ENCODE results near the gene FOXM1.

FOXM1 gene

GRCh38 chr12:2819810-2820209 lies 57.2 kb downstream of the FOXM1 start:
- ATAC-seq: no peak
- TF ChIP-seq PPARA (CRISPR knock-in tag; IDR thresholded peaks at IDR 0.05; ENCODE audit: borderline replicate concordance) (no peak), SNAI2 (CRISPR knock-in tag; IDR thresholded peaks at IDR 0.05) (no peak), GLIS3 (CRISPR knock-in tag; IDR thresholded peaks at IDR 0.05) (no peak)

DNA sequence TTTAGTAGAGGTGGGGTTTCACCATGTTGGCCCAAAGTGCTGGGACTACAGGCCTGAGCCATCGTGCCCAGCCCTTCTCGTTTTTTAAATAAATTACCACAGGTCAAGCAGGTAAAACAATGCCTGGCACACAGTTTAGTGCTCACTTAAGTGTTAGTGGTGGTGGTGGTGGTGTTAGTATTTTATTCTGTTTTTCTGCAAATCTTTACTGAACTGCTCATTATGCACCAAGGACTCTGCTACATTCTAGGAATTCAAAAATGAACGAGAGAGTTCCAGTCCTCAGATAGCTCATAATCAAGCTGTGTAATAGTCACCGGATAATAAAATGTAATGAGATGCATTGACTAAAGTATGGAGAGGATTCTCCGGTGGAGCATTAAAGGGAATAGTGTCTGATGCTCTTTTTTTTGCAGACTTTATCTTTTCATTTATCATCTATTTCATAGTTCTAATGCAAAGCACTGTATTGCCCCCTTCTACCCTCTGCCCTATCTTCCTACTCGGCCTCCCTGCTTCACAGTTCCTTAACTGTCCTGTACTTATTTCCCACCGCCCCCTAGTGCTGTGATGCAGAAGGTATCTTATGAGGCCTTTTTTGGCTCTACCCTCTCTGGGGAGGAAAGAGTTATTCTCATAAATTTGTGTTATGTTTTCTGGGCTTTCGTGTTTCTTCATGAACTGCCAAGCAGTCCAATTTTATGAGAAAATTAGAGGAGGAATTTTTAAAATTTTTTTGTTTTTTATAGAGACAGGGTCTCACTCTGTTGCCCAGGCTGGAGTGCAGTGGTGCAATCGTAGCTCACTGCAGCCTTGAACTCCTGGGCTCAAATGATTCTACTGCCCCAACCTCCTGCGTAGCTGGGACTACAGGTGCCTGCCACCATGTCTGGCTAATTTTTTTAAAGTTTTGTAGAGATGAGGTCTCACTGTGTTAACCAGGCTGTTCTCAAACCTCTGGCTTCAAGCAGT lies 63.5 kb downstream of the FOXM1 start:
- TF ChIP-seq POU6F1 (CRISPR knock-in tag; IDR thresholded peaks at IDR 0.05; ENCODE audit: borderline replicate concordance, low read depth): no peak
- TF ChIP-seq ZNF8 (CRISPR knock-in tag; IDR thresholded peaks at IDR 0.05): no peak
- no peak for TF ChIP-seq ESRRG (CRISPR knock-in tag; IDR thresholded peaks at IDR 0.05)
- no peak for TF ChIP-seq ZFP30 (CRISPR knock-in tag; IDR thresholded peaks at IDR 0.05)
- TF ChIP-seq, protein P1, sequence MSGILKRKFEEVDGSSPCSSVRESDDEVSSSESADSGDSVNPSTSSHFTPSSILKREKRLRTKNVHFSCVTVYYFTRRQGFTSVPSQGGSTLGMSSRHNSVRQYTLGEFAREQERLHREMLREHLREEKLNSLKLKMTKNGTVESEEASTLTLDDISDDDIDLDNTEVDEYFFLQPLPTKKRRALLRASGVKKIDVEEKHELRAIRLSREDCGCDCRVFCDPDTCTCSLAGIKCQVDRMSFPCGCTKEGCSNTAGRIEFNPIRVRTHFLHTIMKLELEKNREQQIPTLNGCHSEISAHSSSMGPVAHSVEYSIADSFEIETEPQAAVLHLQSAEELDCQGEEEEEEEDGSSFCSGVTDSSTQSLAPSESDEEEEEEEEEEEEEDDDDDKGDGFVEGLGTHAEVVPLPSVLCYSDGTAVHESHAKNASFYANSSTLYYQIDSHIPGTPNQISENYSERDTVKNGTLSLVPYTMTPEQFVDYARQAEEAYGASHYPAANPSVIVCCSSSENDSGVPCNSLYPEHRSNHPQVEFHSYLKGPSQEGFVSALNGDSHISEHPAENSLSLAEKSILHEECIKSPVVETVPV (CRISPR knock-in tag; IDR thresholded peaks at IDR 0.05): no peak
- no peak for TF ChIP-seq PPARA (CRISPR knock-in tag; IDR thresholded peaks at IDR 0.05; ENCODE audit: borderline replicate concordance)
- no peak for TF ChIP-seq RARB (CRISPR knock-in tag; IDR thresholded peaks at IDR 0.05)
- TF ChIP-seq ZC3H10 (CRISPR knock-in tag; IDR thresholded peaks at IDR 0.05): no peak
- no peak for TF ChIP-seq ARNTL (CRISPR knock-in tag; IDR thresholded peaks at IDR 0.05; ENCODE audit: borderline replicate concordance, low read depth)
- TF ChIP-seq TSHZ2 (CRISPR knock-in tag; IDR thresholded peaks at IDR 0.05): no peak
- no peak for TF ChIP-seq ZNF70 (CRISPR knock-in tag; IDR thresholded peaks at IDR 0.05)
- no peak for TF ChIP-seq ZNF565 (CRISPR knock-in tag; conservative IDR thresholded peaks at IDR 0.05; ENCODE audit: low read depth)
- TF ChIP-seq, protein P2, sequence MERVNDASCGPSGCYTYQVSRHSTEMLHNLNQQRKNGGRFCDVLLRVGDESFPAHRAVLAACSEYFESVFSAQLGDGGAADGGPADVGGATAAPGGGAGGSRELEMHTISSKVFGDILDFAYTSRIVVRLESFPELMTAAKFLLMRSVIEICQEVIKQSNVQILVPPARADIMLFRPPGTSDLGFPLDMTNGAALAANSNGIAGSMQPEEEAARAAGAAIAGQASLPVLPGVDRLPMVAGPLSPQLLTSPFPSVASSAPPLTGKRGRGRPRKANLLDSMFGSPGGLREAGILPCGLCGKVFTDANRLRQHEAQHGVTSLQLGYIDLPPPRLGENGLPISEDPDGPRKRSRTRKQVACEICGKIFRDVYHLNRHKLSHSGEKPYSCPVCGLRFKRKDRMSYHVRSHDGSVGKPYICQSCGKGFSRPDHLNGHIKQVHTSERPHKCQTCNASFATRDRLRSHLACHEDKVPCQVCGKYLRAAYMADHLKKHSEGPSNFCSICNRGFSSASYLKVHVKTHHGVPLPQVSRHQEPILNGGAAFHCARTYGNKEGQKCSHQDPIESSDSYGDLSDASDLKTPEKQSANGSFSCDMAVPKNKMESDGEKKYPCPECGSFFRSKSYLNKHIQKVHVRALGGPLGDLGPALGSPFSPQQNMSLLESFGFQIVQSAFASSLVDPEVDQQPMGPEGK (CRISPR knock-in tag; IDR thresholded peaks at IDR 0.05; ENCODE audit: borderline replicate concordance): no peak
- no peak for TF ChIP-seq ISL1 (CRISPR knock-in tag; IDR thresholded peaks at IDR 0.05)
- ATAC-seq: peak; percentile 81

DNA sequence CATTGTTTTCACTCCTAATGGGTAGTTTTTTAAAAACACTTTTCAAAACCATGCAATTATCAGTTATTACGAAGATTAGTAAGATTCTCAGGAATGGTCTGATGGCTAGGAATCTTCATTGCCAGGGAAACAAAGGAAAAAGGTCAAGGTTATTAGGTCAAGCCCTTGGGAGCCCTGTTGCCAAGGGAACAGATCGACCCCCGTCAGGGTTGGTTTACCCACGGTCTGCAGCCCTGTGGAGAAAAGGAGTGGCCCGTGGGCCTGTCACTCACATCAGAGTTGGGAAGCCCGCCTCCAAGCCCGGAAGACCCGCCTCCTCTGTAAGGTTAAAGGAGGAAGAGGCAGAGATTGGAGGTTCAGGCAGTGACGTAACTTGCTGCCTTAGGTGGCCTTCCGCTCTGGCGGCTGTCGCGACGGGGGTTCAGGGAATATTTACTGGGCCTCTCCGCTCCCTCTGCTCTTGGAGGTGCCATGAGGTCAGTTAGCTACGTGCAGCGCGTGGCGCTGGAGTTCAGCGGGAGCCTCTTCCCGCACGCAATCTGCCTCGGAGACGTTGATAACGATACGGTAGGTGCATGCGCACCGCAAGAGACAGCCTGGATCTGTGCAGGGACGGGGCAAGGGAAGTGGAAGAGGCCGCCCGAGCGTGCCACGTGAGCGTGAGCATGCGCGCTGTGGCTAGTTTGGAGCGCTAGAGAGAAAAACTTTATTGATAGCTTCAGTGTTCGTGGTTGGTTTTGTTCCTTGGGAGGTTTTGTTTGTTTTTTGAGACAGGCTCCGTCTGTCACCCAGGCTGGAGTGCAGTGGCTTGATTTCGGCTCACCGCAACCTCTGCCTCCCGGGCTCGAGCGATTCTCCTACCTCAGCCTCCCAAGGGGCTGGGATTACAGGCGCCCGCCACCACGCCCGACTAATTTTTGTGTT lies 64.4 kb downstream of the FOXM1 start, which contains the start of gene ITFG2:
ITFG2 (plus strand) TSS at position 379 of the 924 bp plus-strand sequence; CDS start at position 472, 93 bp downstream.
- TF ChIP-seq TCF4 (CRISPR knock-in tag; IDR thresholded peaks at IDR 0.05; ENCODE audit: borderline replicate concordance) (no peak; the same call in 1 of the 2 replicates), RARB (CRISPR knock-in tag; IDR thresholded peaks at IDR 0.05) (no peak), ZNF565 (CRISPR knock-in tag; conservative IDR thresholded peaks at IDR 0.05; ENCODE audit: low read depth) (no peak), OSR1 (CRISPR knock-in tag; IDR thresholded peaks at IDR 0.05) (no peak), ZNF70 (CRISPR knock-in tag; IDR thresholded peaks at IDR 0.05) (no peak), BACH2 (CRISPR knock-in tag; IDR thresholded peaks at IDR 0.05; ENCODE audit: borderline replicate concordance) (no peak)
- TF ChIP-seq, protein P1 (CRISPR knock-in tag; IDR thresholded peaks at IDR 0.05): no peak; the same call in 1 of the 2 replicates
- TF ChIP-seq, protein P3, sequence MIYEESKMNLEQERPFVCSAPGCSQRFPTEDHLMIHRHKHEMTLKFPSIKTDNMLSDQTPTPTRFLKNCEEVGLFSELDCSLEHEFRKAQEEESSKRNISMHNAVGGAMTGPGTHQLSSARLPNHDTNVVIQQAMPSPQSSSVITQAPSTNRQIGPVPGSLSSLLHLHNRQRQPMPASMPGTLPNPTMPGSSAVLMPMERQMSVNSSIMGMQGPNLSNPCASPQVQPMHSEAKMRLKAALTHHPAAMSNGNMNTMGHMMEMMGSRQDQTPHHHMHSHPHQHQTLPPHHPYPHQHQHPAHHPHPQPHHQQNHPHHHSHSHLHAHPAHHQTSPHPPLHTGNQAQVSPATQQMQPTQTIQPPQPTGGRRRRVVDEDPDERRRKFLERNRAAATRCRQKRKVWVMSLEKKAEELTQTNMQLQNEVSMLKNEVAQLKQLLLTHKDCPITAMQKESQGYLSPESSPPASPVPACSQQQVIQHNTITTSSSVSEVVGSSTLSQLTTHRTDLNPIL (CRISPR knock-in tag; IDR thresholded peaks at IDR 0.05; ENCODE audit: low read depth): 0 out of 2 replicates have a peak, but pooled peaks have one; percentile 23
- ATAC-seq: peak; percentile 97

All from SK-N-SH treated with all-trans-retinoic acid at 6 μM for 48 hours (cell line).